OCI-LY1 (cell line): ENCODE data around the gene HIVEP1.

Experiments used
- CTCF ChIP-seq: fragments of 200-600 bp; sonication (generic), shearing (Covaris generic); IDR thresholded peaks from 2 replicates; pipeline ENCODE4 v1.5.1; 2017; ENCODE audit warnings: mild to moderate bottlenecking, antibody characterized with exemption, low read length, moderate library complexity, mixed read lengths
- EZH2 ChIP-seq: fragments of 200-600 bp; sonication (generic), shearing (Covaris generic); IDR thresholded peaks from 2 replicates; pipeline ENCODE4 v1.8.0; 2017; ENCODE audit warnings: borderline replicate concordance, mixed run types, mild to moderate bottlenecking, antibody characterized with exemption, low read length, moderate library complexity, mixed read lengths

GRCh38 chr6:12022953-12023388 lies 10.9 kb downstream of the HIVEP1 start:
- TF ChIP-seq CTCF (no peak), EZH2 (no peak)
